Measurements from ENCODE around the gene PECR. TPM values are rescaled to one million over a fixed set of nuclear protein-coding genes. Genes with fewer than 3 reads are reported as not detected.

PECR gene
- total RNA-seq, 1 experiment from 2014 or later = 16.3 TPM

- TF ChIP-seq, protein P1, sequence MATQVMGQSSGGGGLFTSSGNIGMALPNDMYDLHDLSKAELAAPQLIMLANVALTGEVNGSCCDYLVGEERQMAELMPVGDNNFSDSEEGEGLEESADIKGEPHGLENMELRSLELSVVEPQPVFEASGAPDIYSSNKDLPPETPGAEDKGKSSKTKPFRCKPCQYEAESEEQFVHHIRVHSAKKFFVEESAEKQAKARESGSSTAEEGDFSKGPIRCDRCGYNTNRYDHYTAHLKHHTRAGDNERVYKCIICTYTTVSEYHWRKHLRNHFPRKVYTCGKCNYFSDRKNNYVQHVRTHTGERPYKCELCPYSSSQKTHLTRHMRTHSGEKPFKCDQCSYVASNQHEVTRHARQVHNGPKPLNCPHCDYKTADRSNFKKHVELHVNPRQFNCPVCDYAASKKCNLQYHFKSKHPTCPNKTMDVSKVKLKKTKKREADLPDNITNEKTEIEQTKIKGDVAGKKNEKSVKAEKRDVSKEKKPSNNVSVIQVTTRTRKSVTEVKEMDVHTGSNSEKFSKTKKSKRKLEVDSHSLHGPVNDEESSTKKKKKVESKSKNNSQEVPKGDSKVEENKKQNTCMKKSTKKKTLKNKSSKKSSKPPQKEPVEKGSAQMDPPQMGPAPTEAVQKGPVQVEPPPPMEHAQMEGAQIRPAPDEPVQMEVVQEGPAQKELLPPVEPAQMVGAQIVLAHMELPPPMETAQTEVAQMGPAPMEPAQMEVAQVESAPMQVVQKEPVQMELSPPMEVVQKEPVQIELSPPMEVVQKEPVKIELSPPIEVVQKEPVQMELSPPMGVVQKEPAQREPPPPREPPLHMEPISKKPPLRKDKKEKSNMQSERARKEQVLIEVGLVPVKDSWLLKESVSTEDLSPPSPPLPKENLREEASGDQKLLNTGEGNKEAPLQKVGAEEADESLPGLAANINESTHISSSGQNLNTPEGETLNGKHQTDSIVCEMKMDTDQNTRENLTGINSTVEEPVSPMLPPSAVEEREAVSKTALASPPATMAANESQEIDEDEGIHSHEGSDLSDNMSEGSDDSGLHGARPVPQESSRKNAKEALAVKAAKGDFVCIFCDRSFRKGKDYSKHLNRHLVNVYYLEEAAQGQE (IDR thresholded peaks at IDR 0.05; ENCODE audit: low read depth) = no peak
- no peak for TF ChIP-seq EGR1 (IDR thresholded peaks at IDR 0.05; ENCODE audit: low read depth)
- TF ChIP-seq EZH2phosphoT487 (IDR thresholded peaks at IDR 0.05; ENCODE audit: borderline replicate concordance) = no peak
- TF ChIP-seq, protein P2, sequence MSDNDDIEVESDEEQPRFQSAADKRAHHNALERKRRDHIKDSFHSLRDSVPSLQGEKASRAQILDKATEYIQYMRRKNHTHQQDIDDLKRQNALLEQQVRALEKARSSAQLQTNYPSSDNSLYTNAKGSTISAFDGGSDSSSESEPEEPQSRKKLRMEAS (IDR thresholded peaks at IDR 0.05) = no peak
Measured at GRCh38 chr2:216119146-216119545, 37.5 kb upstream of the PECR start (continued).

- H3K4me2 ChIP-seq (ENCODE audit: low read length) = no peak overlapping the region
- CTCF ChIA-PET = no interaction called here
- peaks cover 94% of the 10 kb centered on the region for H3K79me2 ChIP-seq (ENCODE audit: insufficient read depth, low read length)
- H3K36me3 ChIP-seq (ENCODE audit: control insufficient read depth in 1 of 2, insufficient read depth in 2 of 2, low read length in 2 of 2) = peaks cover 67 to 88% of the 10 kb centered on the region in 2 experiments
- POLR2A ChIA-PET = no interaction called here
- no peak overlapping the region for H3K27ac ChIP-seq (ENCODE audit: low read depth, low read length)
- peaks cover 39% of the 10 kb centered on the region; the same call in 1 of the 2 replicates for H4K20me1 ChIP-seq (ENCODE audit: insufficient read depth)
- H2AFZ ChIP-seq (ENCODE audit: low read depth, low read length, poor library complexity, severe bottlenecking) = no peak overlapping the region
- H3K9ac ChIP-seq (ENCODE audit: low read length) = no peak overlapping the region
- intact Hi-C loops (cut with micrococcal nuclease) = no loop called here
- no peaks in the 10 kb centered on the region for H3K27me3 ChIP-seq (ENCODE audit: insufficient read depth, low read length)
- BruUV-seq (replicated peaks) = no TSS peak
- peaks cover 3 to 12% of the 10 kb centered on the region in 2 experiments; a peak in 1 of 4 replicates for H3K4me1 ChIP-seq (ENCODE audit: control insufficient read depth in 1 of 2, insufficient read depth in 2 of 2, low read length in 2 of 2)
- no peak for ATAC-seq
- no peak for DNase-seq (ENCODE audit: low read depth, low spot score)
- RAD21 ChIA-PET (ENCODE audit: low non-redundant PET in 1 of 2, low total read pairs in 2 of 2, uncharacterized antibody in 2 of 2, unreplicated experiment in 2 of 2) = no interaction called here
- no peak overlapping the region for H3K4me3 ChIP-seq (replicated peaks in 1 of 2; ENCODE audit: low read depth in 1 of 2, low read length in 2 of 2)
- H3K9me3 ChIP-seq (ENCODE audit: control insufficient read depth in 1 of 2, insufficient read depth in 1 of 2, low read depth in 1 of 2, low read length in 2 of 2) = no peaks in the 10 kb centered on the region
- no peaks in the 10 kb centered on the region for H3K9me2 ChIP-seq (ENCODE audit: insufficient read depth)
- TF ChIP-seq ZNF274 (IDR thresholded peaks at IDR 0.05; ENCODE audit: low read depth, low read length) = no peak
- no peak for TF ChIP-seq ELF1 (IDR thresholded peaks at IDR 0.05; ENCODE audit: borderline replicate concordance, low read depth)
- no peak for TF ChIP-seq ZBTB33 (IDR thresholded peaks at IDR 0.05; ENCODE audit: extremely low read depth, insufficient replicate concordance, low read length)
- TF ChIP-seq JUND (IDR thresholded peaks at IDR 0.05) = no peak
- no peak for TF ChIP-seq SRF (IDR thresholded peaks at IDR 0.05; ENCODE audit: low read depth)
- TF ChIP-seq ATF3 (IDR thresholded peaks at IDR 0.05) = no peak
- TF ChIP-seq CEBPB (IDR thresholded peaks at IDR 0.05; ENCODE audit: low read depth) = no peak
- TF ChIP-seq CTCF (IDR thresholded peaks at IDR 0.05 in 2 of 3, conservative IDR thresholded peaks at IDR 0.05 in 1 of 3; ENCODE audit: borderline replicate concordance in 1 of 3, insufficient read depth in 1 of 3, low read depth in 2 of 3, low read length in 2 of 3) = no peak
- TF ChIP-seq, protein P2 (IDR thresholded peaks at IDR 0.05) = no peak
- TF ChIP-seq EZH2 (IDR thresholded peaks at IDR 0.05) = no peak
- no peak for TF ChIP-seq CBX3 (IDR thresholded peaks at IDR 0.05; ENCODE audit: low read depth)
Measured at GRCh38 chr2:216118474-216118873, 36.9 kb upstream of the PECR start.
